Coronary artery (tissue), 2 donors: Measurements from ENCODE around the gene ANO9.
"Not testable (repeated sequence)": the region's sequence is repeated elsewhere in the genome, so short reads cannot be mapped to it uniquely, and the experiment has no call there.

Experiments
- DNase-seq: peaks from one replicate; pipeline ENCODE4 v3.0.0-alpha.2; 2017; ENCODE audit warnings: low spot score
- H3K27ac ChIP-seq, 2 donors: fragments of 200-600 bp; sonication (generic); one replicate each; pipeline ENCODE4 v1.5.1; 2016 to 2019
- H3K4me3 ChIP-seq: fragments of 200-600 bp; sonication (generic); 2 replicates; pipeline ENCODE4 v1.5.1; 2016; ENCODE audit warnings: mild to moderate bottlenecking, moderate library complexity
- TF ChIP-seq, protein P1 (sequence below): fragments of 200-600 bp; sonication (generic); IDR thresholded peaks from one replicate; pipeline ENCODE4 v1.5.1; 2019; ENCODE audit warnings: antibody characterized with exemption

Gene ANO9

DNA sequence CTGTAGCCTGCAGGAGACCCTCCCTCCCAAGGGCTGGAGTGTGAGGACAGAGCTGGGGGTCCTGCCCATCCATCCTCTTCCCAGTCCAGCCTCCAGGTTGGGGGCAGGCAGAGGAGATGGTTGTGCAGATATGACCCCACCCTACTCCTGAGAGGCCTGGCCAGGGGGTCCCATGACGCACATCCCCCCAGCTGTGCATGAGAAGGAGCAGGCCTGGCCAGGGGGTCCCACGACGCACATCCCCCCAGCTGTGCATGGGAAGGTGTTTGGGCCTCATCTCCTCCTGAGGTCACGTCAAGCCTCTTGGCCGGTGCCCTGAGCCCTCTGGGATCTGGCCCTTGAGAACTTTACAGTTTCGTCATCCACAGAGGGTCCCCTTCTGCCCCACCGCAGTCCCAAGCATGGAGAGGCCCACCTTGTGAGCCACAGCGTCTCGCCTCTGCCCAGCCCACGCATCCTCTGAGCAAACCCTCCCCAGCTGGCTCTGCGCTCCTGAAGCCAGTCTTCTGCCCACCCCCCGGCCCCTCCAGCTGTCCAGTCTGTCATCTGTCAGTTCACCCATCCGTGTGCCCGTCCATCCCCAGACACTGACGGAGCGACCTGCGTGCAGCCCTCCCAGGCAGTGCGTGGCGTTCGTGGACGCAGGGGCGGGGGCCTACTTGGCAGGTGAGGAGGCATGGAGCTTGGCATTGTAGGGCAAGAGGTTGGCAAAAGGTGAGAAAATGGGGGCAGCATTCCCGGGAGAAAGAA, 2.3 kb downstream of the ANO9 start:
- no peak overlapping the region for H3K4me3 ChIP-seq
- no peak overlapping the region for H3K27ac ChIP-seq
- DNase-seq = no peak
- TF ChIP-seq, protein P1, sequence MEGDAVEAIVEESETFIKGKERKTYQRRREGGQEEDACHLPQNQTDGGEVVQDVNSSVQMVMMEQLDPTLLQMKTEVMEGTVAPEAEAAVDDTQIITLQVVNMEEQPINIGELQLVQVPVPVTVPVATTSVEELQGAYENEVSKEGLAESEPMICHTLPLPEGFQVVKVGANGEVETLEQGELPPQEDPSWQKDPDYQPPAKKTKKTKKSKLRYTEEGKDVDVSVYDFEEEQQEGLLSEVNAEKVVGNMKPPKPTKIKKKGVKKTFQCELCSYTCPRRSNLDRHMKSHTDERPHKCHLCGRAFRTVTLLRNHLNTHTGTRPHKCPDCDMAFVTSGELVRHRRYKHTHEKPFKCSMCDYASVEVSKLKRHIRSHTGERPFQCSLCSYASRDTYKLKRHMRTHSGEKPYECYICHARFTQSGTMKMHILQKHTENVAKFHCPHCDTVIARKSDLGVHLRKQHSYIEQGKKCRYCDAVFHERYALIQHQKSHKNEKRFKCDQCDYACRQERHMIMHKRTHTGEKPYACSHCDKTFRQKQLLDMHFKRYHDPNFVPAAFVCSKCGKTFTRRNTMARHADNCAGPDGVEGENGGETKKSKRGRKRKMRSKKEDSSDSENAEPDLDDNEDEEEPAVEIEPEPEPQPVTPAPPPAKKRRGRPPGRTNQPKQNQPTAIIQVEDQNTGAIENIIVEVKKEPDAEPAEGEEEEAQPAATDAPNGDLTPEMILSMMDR = no peak

DNA sequence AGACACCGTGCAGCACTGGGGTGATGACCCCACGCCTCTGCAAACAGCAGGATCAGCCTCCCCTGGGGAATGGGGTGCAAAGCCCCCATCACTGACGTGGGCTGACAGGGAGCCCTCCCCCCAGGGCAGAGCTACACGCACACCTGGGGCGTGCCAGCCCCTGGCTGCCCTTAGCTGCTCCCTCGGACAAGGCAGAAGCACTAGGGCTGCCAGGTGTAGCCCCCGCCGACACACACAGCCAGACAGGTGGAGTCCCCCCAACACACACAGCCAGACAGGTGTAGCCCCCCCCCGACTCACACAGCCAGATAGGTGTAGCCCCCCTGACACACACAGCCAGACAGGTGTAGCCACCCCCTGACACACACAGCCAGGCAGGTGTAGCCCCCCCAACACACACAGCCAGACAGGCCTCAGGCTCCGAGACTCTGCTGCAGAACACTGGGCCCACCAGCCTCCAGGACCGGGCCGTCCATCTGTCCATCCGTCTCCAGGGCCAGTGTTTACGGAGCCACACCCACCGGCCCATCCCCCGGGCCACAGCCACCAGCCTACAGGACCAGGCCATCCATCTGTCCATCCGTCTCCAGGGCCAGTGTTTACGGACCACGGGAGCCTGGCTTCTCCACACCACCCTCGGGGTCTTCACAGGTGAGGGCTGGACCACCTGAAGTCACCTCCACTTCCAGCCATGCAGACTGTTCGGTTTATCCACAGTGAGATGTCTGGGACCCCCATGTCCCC, 3.5 kb downstream of the ANO9 start:
- H3K27ac ChIP-seq = no peak overlapping the region
- TF ChIP-seq, protein P1 = no peak
- no peak for DNase-seq
- no peak overlapping the region for H3K4me3 ChIP-seq

DNA sequence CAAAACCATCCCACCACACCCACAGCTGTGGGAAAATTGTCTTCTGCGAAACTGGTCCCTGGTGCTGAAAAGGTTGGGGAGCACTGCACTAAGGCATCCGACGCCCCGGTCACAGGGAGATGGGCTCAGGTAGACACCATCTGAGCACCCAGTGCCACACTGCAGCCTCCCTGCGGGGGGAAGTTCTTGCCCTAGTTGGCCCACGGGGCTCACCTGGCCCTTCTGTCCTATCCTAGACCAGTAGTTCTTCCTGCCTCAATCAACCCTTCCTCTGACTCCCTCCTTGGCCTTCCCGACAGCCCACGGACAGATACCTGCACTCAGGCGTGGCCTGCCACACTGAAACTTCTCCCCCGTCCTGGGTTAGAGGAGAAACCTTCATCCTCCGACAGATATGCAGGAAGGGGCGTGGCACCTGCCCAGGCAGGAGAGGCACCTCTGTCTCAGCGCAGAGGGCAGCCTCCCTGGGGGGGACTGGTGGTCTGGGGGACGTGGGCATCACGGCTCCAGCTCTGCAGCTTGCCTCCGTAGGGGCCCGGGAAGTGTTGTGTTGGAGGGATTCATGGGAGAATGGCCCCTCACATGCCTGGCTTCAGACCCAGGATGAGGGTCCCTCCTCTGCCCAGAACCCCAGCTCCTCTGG, 4.5 kb downstream of the ANO9 start:
- Histone ChIP-seq H3K4me3 (no peak overlapping the region), H3K27ac (no peak overlapping the region)
- TF ChIP-seq, protein P1 = no peak
- no peak for DNase-seq

DNA sequence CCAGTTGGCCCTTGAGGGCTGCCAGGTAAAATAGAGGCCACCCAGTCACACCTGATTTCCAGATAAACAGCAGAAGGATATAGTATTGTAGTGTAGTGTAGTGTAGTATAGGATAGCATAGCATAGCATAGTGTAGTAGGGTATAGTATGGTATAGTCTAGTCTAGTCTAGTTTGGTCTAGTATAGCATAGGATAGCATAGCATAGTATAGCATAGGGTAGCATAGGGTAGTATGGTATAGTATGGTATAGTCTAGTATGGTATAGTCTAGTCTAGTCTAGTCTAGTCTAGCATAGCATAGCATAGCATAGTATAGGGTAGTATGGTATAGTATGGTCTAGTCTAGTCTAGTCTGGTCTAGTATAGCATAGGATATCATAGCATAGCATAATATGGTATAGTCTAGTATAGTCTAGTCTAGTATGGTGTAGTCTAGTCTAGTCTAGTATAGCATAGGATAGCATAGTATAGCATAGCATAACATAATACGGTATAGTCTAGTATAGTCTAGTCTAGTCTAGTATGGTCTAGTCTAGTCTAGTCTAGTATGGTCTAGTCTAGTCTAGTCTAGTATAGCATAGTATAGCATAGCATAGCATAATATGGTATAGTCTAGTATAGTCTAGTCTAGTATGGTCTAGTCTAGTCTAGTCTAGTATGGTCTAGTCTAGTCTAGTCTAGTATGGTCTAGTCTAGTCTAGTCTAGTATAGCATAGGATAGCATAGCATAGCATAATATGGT, 6.6 kb downstream of the ANO9 start:
- not testable (repeated sequence) for H3K4me3 ChIP-seq, H3K27ac ChIP-seq, DNase-seq

DNA sequence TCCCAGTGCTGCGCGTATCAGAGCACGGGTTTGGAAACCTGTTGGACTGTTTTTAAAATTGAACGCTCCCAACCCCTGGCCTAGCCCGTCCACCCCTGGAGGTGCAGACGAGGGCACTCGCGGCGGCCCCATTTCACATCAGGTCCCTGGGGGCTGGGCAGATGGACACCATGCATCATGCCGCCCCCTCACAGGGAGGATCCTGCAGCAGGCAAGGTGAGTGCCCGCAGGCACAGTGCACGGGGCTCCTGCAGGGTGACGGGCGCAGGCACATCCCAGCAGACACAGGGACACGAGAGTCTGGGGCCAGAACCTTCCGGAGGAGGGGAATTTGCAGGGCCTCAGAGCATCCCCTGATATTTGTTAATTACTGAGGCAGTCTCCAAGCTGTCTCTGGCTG, 7.3 kb downstream of the ANO9 start:
- no peak overlapping the region for H3K4me3 ChIP-seq
- no peak for DNase-seq
- H3K27ac ChIP-seq = no peak overlapping the region
- TF ChIP-seq, protein P1 = no peak

DNA sequence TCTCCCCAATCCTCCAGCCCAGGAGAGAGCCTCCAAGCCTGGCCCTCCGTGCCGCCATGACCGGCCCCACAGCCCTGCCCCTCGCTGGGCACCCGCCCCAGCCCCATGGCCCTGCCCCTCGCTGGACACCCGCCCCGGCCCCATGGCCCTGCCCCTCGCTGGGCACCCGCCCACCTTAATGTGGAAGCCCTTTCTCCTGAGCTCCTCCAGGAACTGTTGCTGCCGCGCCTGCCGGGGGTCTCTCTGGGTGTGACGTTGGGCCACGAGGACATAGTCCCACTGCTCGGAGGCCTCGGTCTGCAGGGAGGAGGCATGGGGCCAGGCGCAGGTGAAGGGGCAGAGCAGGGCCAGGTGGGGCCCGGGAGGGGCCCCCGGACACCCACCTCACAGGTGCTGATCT, 8.2 kb downstream of the ANO9 start:
- no peak overlapping the region for H3K27ac ChIP-seq
- TF ChIP-seq, protein P1 = no peak
- DNase-seq = no peak
- H3K4me3 ChIP-seq = no peak overlapping the region

DNA sequence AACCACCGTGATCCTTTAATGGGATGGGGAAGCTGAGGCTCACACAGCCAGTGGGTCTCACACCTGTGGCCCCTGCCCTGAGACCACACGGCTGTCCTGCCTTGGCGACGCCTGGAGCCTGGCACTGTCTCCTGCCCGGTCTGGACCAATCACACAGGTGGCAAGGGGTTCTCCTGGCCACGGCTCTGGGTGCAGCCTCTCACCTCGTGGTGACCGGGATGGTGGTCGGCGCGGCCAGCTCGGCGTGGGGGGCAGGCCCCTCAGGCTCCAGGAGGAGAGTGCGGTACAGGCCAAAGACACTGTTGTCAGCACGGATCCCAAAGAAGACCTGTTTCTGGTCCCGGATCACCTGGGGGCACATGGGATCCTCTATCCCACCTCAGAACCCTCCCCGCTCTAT, 8.7 kb downstream of the ANO9 start:
- Histone ChIP-seq H3K4me3 (no peak overlapping the region), H3K27ac (no peak overlapping the region)
- no peak for DNase-seq
- TF ChIP-seq, protein P1 = no peak
